GM15510 (cell line): ENCODE data around the gene SORCS1.

Source experiments
- POLR2A ChIP-seq: IDR thresholded peaks from 3 replicates; pipeline ENCODE4 v1.6.1; 2011; ENCODE audit warnings: borderline replicate concordance; ENCODE audit not compliant: insufficient read length; ENCODE audit errors: extremely low read depth

The SORCS1 gene

DNA sequence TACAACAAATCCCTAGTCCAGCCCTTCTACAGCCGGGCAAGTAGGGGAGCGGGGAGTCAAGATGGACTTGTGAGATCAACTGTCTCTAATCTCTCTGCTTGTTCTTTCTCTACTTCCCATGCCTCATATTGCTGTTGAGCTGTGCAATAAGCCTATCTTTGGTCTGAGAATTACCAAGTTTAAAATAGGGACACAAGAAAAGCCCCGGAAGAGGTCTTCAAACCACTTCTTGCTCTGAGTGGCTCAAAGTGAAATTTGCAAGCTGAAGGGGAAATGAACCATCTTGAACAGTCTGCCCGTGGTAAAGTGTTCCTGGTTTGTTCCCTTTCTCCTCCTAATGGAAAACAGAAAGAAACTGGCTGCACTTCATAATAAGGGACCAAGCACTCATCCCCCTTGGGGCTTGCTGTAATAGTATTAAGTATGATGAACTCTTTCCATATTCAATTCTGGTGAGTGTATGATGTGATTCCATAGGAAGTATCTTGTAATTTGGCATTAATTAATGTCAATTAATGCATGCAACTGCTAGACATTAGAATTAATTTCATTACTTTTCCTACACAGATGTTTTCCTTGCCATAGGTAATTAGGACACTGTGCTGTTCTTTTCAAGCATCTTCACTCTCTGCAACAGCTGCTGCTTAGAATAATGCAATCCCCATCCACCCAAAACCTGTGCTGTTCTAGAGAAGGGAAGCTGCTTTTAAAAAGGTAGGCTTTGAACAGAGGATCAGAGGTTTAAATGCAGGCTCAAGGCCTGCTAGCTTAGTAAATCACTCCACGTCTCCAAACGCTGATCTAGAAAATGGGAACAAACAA, 449.6 kb downstream of the SORCS1 start:
- TF ChIP-seq POLR2A = no peak

DNA sequence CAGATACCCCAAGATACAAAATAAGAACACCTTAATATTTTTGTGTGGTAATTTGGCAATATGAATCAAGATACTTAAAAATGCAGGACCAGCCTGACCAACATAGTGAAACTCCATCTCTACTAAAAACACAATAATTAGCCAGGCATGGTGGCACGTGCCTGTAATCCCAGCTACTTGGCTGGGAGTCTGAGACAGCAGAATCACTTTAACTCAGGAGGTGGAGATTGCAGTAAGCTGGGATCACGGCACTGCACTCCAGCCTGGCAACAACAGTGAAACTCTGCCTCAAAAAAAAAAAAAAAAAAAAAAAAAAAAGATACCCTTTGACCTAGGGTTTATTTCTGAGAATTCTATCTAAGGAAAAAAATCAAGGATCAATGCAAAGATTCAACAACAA, 450.7 kb downstream of the SORCS1 start:
- no peak for TF ChIP-seq POLR2A

DNA sequence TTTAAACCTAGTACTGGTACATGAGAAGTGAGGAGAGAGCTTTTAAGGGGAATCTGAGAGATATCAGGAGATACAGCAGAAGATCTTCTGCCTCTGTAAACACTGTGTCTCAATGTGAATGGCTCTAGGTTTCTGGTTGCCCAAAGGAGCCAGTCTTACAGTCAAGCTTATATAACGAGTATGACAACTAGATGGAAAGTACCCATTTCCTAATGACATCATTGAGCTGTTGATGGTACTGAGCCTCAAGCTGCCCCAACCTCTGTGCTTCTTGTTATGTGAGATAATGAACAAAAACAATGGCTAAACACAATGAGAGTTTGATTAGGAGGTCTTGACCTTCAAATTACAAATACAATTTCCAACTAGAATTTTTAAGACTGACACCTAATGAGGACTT, 451.5 kb downstream of the SORCS1 start:
- no peak for TF ChIP-seq POLR2A

DNA sequence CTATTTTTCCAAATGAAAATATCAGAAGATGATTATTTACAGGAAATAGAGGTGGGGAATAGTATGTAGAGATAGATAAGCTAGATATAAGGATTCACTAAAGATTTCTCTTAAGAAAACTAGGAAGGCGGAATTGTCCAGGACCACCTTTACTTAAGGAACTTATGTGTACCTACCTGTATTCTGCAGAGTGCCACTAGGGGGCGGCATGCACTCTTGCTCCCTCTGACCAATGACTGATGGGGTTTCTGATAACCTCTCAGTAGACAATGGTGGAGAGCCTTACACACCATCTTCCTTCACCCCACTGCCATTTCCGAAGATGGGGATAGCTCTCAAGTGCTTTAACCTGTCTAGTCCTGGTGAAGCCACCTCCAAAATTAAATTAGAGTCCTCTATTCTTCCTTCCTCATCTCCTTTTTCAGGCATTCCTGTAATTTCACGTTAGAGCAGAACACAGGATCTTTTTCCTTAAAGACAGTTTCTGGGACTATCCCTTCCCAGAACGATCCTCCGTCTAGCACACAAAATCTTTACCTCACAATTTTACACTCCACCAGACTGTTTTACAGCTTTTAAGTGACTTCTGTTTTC, 453.1 kb downstream of the SORCS1 start:
- TF ChIP-seq POLR2A = no peak

DNA sequence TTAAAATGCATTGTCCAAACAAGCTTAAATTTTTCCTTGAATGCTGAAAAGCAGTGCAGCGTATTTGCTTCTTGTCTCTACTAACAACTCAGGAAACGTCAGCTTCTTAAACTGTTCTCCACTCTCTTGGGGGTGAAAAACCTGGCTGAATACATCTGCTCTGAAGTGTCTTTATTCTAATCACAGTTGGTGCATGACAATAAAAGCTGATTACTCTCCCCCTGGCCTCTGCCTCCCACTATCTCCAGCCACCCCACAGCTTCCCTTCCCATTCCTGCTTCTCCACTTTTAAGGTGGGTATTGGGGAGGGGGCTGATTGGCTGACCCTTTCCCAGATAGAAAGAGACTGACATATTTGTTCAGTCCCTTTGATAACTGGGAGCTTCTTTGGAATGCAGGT, 456.0 kb downstream of the SORCS1 start:
- no peak for TF ChIP-seq POLR2A

DNA sequence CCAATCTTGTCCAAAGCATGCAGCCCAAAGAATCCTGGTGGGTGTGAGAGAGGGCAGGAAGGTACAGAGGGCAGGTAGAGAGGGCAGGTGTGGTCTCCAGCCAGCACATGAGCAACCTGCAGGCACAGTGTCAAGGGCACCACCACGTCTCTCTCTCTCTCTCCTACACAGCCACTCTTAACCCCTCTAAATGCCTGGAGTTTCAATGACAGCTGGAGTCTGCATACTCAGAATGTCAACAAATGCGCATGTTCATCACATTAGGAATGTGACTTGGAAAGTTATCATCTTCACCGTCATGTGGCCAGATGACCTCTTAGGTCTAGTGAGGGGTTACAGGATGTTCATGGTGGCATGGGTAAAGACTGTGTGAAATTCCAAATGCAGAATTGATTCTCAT, 456.8 kb downstream of the SORCS1 start:
- TF ChIP-seq POLR2A = no peak

DNA sequence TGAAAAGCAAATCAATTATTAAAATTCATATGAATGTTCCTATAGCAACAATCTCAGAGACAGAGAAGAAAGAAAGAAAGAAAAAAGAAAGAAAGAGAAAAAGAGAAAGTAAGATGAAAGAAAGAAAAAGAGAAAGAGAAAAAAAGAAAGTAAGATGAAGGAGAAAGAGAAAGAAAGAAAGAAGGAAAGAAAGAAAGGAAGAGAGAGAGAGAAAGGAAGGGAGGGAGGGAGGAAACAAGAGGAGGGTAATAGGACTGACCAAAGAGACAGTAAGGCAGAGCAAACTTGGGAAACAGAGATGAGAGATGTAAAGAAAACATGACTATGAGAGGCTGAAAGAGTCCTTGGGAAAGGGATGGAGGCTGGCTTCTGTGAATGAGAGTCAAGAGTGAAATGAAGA, 458.4 kb downstream of the SORCS1 start:
- TF ChIP-seq POLR2A = no peak

DNA sequence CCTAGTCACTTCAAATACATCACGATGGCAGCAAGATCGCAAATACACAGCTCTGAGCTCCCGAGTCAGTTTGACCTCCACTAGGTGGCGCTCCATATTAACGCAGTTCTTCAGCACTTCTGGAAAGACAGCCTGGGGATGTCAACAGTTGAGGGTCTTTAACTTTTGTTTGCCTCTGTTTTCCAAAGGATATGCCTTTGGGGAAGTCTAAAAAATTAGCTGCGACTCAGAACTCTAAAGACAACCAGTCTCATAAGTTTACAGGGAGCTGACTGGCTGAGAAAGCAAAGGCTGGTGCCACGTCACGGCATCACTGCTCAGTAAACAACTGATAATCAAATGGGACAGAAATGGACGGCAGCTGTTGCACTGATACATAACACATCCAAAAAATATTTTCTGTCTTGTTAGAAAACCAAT, 458.8 kb downstream of the SORCS1 start:
- no peak for TF ChIP-seq POLR2A

DNA sequence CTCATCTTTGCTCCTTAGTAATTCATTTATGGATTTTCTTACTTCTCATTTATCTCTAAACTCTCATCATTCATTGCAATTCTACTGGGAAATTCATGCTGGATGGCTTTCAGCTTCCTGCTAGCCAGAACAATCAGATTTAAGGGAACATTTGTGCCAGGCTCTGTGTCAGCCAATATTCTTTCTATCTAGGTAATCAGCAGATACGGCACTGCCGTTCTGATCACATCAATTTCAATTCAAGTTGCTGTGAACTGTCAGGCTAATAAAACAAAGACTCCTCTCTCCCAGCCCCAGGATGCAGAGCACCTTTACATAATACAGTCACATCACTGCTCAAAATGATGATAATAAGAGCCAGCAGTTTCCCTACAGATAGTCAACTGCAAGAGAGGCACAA, 468.3 kb downstream of the SORCS1 start:
- TF ChIP-seq POLR2A = no peak

DNA sequence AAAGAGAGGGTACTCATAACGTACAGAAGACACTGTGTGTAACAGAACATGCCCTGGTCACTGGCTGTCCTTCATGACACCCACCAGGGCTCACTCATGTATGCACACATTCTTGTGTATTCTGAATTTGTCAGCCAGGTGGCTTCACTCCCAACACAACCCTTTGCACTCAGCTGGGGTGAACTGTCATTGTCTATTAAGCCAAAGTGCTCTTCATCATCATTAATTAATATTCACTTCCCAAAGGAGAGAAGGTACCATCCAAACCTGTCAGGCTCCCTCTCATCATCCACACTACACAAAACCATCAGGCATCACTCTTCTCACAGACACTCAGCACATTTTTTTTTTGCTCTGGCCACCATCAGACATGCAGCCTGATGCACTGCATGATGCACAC, 469.8 kb downstream of the SORCS1 start:
- no peak for TF ChIP-seq POLR2A

DNA sequence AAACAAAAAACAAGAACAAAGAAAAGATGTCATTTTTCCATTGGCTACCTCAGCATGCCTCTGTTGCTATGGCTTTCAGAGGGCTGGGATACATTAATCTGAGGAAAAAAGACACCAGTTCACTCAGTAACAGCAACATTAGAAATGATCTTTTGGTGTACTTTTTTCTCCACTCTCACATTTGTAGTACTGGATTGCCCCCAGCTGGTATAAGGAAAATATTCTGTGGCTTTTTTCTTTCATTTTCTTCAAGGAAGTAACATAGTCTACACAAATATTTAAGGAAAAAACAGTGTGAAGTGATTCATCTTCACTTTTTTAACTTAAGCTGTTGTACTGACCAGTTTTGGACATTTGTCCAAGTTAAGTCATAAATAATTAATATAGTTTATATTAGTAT, 482.3 kb downstream of the SORCS1 start:
- no peak for TF ChIP-seq POLR2A

DNA sequence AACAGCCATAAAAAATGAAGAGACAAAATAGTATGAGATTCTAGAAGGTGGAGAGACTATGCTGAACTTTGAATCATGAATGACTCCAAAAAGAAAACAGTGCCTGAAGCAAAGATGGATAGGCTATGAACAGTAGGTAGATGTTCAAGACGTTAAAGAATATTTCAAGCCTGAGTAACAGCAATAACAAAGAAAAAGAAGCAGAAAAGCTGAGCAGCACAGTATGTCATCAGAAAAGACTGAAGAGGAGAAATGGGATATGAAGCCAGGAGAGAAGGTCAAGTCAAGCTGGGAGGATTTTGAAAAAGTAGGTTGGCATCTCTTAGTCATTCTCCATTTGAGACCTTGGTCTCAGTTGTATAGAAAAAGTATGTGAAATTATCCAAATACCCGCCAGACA, 484.4 kb downstream of the SORCS1 start:
- no peak for TF ChIP-seq POLR2A

DNA sequence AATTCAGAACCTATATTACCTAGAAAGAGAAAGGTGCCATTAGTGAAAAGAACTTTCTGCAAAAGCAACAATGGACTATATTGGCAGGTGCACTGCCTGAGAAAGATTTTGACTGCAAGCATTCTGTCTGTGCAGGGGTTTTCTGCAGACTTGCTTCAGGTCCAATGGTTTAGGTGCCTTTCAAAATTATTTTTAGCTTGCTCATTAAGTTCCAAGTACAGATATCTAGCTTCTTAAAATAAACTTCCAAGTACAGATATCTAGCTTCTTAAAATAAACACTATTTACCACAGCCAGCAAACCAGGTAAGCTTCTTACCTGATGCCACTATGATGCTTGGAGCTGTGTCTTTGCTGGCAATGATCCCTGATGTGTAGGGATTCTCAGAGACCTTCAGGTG, 485.2 kb downstream of the SORCS1 start:
- no peak for TF ChIP-seq POLR2A

DNA sequence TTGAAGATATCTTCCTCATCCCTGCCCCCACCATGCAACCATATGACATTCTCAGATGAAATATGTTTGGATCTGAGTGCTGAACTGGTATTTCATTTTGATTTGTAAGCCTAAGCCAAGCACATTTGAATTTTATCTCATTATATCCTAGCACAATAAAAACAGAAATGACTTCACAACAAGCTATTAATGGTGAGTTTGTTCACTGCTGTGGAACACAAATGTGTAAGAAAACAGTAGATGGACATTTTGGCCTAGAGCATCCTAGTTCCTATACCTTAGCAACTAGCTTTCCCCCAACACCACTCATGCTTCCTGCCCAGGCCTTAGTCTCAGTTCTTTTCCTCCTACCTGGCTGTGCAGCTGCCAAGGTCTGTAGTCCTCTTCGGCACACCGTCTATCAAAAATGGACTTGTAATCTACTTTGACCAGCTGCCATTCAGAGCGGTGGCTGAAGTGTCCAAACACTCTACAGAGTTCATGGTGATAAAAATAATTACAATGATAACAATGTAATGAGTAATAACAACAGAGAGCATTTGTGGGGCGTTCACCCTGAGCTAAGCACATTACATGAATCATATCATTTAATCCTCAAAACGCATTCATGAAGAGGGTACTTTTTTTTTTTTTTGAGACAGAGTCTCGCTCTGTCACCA, 491.9 kb downstream of the SORCS1 start:
- no peak for TF ChIP-seq POLR2A

DNA sequence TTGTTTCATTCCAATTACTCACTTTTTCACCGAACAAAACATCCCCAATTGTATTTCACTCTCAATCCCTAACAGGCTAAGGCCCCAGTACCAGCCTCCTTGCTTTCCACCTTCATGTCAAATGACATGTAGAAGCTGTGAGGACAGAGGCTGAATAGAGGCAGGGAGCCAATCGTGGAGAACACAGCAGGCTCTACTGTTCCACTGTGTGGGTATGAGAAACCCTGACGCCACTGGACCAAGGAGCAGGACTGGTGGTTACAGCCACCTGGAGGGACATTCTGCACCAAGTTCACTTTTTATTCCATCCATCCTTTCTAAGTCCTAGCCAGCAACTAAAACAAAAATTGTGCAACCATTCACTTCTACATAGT, 502.8 kb downstream of the SORCS1 start:
- TF ChIP-seq POLR2A = no peak
